ENCODE measurements around the gene SKAP1. TPM values are rescaled to one million over a fixed set of nuclear protein-coding genes. Genes with fewer than 3 reads are reported as not detected.
A peak's percentile ranks its signal among the peaks of the same experiment; 100 is the strongest.

SKAP1 gene
- total RNA-seq, 2 donors from 2014 or later: 136 to 138 TPM

DNA sequence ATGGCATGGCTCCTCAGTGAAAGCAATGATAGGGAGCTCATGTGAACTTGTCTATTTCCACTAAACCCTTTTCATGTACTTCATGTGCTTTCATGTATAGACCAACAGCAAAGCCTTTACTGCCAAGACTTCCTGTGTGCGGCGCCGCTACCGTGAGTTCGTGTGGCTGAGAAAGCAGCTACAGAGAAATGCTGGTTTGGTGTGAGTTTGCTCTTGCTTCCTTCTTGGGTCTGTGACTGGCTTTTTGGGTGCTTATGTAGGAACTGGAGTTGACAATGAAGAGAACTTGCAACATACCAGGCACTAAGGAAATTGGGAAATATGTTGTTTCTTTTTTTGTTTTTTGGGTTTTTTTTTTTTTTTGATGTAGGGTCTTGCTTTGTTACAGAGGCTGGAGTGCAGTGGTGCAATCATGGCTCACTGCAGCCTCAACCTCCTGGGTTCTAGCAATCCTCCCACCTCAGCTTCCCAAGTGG is 316.8 kb downstream of the SKAP1 start:
- H3K27ac Mint-ChIP-seq: peak overlapping the region; percentile 90
- H3K9me3 ChIP-seq (ENCODE audit: control insufficient read depth, low read length, poor library complexity, severe bottlenecking): no peaks in the 10 kb centered on the region
- ATAC-seq (peak; percentile 75), DNase-seq (peak in 2 of 3 donors; percentile 12 to 22)
- peak overlapping the region; percentile 39 for H3K4me3 Mint-ChIP-seq
- H3K27me3 Mint-ChIP-seq: no peaks in the 10 kb centered on the region
- peaks cover 2% of the 10 kb centered on the region for H3K36me3 Mint-ChIP-seq (ENCODE audit: low read depth)
- peaks cover 37% of the 10 kb centered on the region for H3K4me1 Mint-ChIP-seq

DNA sequence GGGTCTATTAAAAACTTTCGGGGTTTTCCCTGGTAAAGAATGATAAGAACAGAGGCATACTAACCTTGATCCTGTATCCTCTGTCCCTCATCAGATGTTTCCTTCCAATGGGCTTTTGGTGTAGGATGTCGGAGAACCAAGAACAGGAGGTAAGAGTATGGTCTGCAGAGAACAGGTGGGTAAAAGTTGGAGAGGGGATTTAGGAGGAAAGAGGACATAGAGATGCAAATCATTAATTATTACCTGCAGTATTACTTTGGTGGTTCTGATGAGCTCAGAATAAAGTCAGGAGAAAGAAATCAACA is 318.1 kb downstream of the SKAP1 start:
- no peaks in the 10 kb centered on the region for H3K9me3 ChIP-seq (ENCODE audit: control insufficient read depth, low read length, poor library complexity, severe bottlenecking)
- Mint-ChIP-seq H3K4me3 (no peak overlapping the region), H3K27ac (peak overlapping the region; percentile 90), H3K4me1 (peaks cover 48% of the 10 kb centered on the region), H3K36me3 (ENCODE audit: low read depth) (peaks cover 2% of the 10 kb centered on the region), H3K27me3 (no peaks in the 10 kb centered on the region)
- DNase-seq: no peak
- no peak for ATAC-seq

DNA sequence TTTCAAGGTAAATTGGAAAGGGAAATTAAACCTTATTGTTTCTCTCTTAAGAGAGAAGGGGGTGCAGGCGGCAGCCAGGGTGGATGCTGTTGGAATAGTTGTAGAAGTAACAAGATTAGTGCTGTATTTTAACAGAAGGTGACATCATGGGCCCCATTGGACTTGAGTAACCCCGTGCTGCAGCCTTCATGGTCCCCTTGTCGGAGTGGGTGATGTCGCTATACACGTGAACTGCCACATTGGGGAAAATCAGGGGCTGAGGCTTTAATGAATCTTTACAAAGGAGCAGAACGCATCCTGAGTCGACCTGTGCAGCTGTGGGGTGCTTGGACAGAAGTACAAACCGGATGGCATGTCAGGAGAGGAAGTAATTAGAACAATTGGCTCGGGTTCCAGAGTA is 319.3 kb downstream of the SKAP1 start:
- Mint-ChIP-seq H3K4me1 (peaks cover 48% of the 10 kb centered on the region), H3K36me3 (ENCODE audit: low read depth) (peaks cover 2% of the 10 kb centered on the region), H3K27ac (peak overlapping the region; percentile 90), H3K4me3 (peak overlapping the region; percentile 66), H3K27me3 (no peaks in the 10 kb centered on the region)
- DNase-seq (no peak), ATAC-seq (no peak)
- no peaks in the 10 kb centered on the region for H3K9me3 ChIP-seq (ENCODE audit: control insufficient read depth, low read length, poor library complexity, severe bottlenecking)

DNA sequence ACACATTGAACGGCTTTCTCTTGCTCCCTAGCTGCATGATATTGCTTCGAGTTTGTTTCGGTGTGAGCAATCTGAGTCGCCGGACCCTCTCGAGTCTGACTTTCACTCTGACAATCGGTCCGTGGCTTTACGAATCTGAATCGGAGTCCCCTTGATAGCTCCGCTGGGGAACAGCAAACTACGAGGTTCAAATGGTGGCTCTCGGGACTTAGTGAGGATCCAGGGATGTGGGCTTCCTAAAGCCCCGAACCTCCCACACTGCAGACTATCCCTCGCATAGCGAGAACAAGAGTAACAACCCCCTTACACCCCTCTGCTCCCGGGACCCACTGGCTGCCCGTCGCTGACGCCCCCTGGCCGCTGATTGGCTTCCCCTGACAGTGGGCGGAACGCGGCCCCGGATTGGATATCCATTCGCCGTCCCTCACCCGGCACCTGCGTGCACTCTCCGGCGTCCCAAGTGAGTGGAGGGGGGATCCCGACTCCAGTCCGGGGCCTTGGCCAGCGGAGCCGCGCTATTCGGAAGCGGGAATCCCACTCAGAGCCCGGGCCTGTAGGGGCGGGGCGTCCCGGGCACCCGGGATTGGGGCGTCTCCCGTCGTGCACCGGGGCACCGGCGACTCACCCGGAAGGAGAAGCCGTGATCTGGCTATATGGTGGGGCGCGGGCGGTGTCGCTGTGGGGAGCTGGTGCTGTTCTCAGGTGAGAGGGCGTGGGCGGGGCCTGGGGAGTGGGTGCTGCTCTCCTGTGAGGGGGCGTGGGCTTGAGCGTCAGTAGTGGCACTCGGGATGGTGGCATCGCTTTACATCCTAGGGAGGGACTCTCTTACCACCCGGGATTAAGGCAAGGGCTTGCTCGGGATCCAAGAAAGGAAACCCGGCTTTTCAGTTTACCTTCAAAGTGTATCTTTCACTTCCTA is 322.6 kb downstream of the SKAP1 start, which contains the start of gene SNX11:
SNX11 (plus strand) TSS at position 630 of the 919 bp plus-strand sequence. CDS start 4,278 bp downstream, outside the sequence.
- Mint-ChIP-seq H3K4me3 (peak within 1 kb of the TSS; percentile 96), H3K36me3 (ENCODE audit: low read depth) (peaks cover 4% of the 10 kb centered on the region), H3K27ac (peak within 1 kb of the TSS; percentile 96), H3K27me3 (no peaks in the 10 kb centered on the region), H3K4me1 (peaks cover 49% of the 10 kb centered on the region)
- peak; percentile 93 for ATAC-seq
- peak; percentile 88 to 97 (median 96) for DNase-seq
- no peaks in the 10 kb centered on the region for H3K9me3 ChIP-seq (ENCODE audit: control insufficient read depth, low read length, poor library complexity, severe bottlenecking)

- H3K4me1 Mint-ChIP-seq: peaks cover 43% of the 10 kb centered on the region
- H3K4me3 Mint-ChIP-seq: peak overlapping the region; percentile 96
- DNase-seq (no peak), ATAC-seq (no peak)
- no peaks in the 10 kb centered on the region for H3K27me3 Mint-ChIP-seq
- peak overlapping the region; percentile 96 for H3K27ac Mint-ChIP-seq
- peaks cover 2% of the 10 kb centered on the region for H3K36me3 Mint-ChIP-seq (ENCODE audit: low read depth)
- H3K9me3 ChIP-seq (ENCODE audit: control insufficient read depth, low read length, poor library complexity, severe bottlenecking): no peaks in the 10 kb centered on the region
Measured at GRCh38 chr17:48106802-48107136, 323.2 kb downstream of the SKAP1 start.

DNA sequence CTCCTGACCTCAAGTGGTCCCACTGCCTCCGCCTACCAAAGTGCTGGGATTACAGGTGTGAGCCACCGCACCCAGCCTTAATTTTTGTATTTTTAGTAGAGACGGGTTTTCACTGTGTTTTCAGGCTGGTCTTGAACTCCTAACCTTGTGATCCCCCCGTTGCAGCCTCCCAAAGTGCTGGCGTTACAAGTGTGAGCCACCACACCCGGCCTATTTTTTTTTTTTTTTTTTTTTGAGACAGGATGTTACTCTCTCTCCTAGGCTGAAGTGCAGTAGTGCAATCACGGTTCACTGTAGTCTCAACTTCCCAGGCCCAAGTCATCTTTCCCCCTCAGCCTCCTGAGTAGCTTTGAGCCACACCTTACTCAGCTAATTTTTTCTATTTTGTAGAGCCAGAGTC is 325.6 kb downstream of the SKAP1 start:
- Mint-ChIP-seq H3K36me3 (ENCODE audit: low read depth) (peaks cover 4% of the 10 kb centered on the region), H3K4me3 (no peak overlapping the region), H3K4me1 (peaks cover 39% of the 10 kb centered on the region), H3K27ac (no peak overlapping the region), H3K27me3 (no peaks in the 10 kb centered on the region)
- DNase-seq: no peak
- H3K9me3 ChIP-seq (ENCODE audit: control insufficient read depth, low read length, poor library complexity, severe bottlenecking): no peaks in the 10 kb centered on the region
- ATAC-seq: no peak

GRCh38 chr17:48102798-48103715 is 327.0 kb downstream of the SKAP1 start:
- Mint-ChIP-seq H3K36me3 (ENCODE audit: low read depth) (peaks cover 4% of the 10 kb centered on the region), H3K4me1 (peaks cover 31% of the 10 kb centered on the region), H3K27ac (peak overlapping the region; percentile 60), H3K27me3 (no peaks in the 10 kb centered on the region), H3K4me3 (peak overlapping the region; percentile 13)
- H3K9me3 ChIP-seq (ENCODE audit: control insufficient read depth, low read length, poor library complexity, severe bottlenecking): no peaks in the 10 kb centered on the region
- ATAC-seq: no peak
- DNase-seq: no peak

- Mint-ChIP-seq H3K4me3 (peak overlapping the region; percentile 95), H3K27me3 (no peaks in the 10 kb centered on the region), H3K36me3 (ENCODE audit: low read depth) (peaks cover 4% of the 10 kb centered on the region), H3K27ac (peak overlapping the region; percentile 56), H3K4me1 (peaks cover 24% of the 10 kb centered on the region)
- ATAC-seq: no peak
- H3K9me3 ChIP-seq (ENCODE audit: control insufficient read depth, low read length, poor library complexity, severe bottlenecking): no peaks in the 10 kb centered on the region
- no peak for DNase-seq
Measured at GRCh38 chr17:48102043-48102750, 327.8 kb downstream of the SKAP1 start.

DNA sequence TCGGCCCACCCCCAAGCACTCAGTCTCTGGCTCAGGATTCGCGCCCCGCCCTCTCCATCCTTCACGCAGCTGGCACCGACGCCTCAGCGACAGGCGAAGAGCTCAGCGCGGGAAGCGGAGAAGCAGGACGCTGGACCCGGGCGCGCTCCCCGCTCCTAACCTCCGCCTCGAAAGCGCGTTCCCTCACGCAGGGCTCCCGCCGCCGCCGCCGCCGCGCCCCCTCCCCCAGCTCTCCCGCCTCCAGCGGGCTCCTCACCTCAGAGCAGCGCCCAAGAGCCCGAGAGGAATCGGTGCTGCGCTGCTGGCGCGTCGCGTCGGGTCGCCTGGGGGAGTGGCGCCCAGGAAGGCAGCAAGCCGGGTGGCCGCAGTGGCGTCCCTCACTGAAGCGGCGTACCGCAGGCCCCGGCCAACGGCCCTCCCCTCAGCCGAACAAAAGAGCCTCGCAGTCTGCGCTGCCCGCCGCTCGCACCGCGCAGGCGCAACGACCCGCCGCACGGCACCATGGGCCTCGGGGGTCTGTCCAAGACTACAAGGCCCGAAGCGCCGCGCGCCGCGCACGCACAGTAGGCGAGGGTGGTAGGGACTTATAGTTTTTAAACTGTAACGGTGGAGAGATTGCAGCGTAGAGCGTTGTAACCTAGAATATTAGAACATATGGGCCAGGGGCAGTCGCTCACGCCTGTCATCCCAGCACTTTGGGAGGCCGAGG is 328.8 kb downstream of the SKAP1 start, which contains the start of gene CBX1:
CBX1 (minus strand) TSS at position 467 of the 709 bp plus-strand sequence. CDS start 24,474 bp downstream, outside the sequence.
- H3K27me3 Mint-ChIP-seq: no peaks in the 10 kb centered on the region
- DNase-seq (peak; percentile 86 to 93 (median 88)), ATAC-seq (peak; percentile 97)
- H3K4me3 Mint-ChIP-seq: peak within 1 kb of the TSS; percentile 95
- peaks cover 22% of the 10 kb centered on the region for H3K4me1 Mint-ChIP-seq
- H3K9me3 ChIP-seq (ENCODE audit: control insufficient read depth, low read length, poor library complexity, severe bottlenecking): no peaks in the 10 kb centered on the region
- peak within 1 kb of the TSS; percentile 56 for H3K27ac Mint-ChIP-seq
- H3K36me3 Mint-ChIP-seq (ENCODE audit: low read depth): peaks cover 4% of the 10 kb centered on the region

DNA sequence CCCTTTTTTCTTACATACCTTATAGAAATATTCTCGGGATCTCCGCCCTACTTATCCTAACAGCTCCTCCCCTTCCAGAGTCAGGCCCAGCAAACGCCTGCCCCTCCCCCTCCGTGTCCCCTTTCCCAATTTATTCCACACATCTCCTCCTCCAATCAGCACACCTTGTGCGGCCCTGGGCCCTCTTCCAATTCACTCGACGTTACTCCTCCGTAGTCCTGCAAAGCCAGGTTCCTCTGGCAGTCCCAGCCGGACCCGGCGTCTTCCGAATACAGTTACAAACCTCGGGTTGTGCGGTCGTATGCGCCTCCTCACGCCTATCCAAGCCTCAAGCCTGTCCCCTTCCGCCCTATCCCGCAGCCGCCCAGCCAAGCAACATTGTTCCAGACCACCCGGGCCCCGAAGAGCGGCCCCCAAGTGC is 329.4 kb downstream of the SKAP1 start:
- H3K4me3 Mint-ChIP-seq: peak overlapping the region; percentile 95
- H3K4me1 Mint-ChIP-seq: peaks cover 22% of the 10 kb centered on the region

GRCh38 chr17:48100160-48100559 is 329.9 kb downstream of the SKAP1 start:
- peak overlapping the region; percentile 95 for H3K4me3 Mint-ChIP-seq
- no peaks in the 10 kb centered on the region for H3K9me3 ChIP-seq (ENCODE audit: control insufficient read depth, low read length, poor library complexity, severe bottlenecking)
- peaks cover 22% of the 10 kb centered on the region for H3K4me1 Mint-ChIP-seq
- peaks cover 4% of the 10 kb centered on the region for H3K36me3 Mint-ChIP-seq (ENCODE audit: low read depth)
- no peaks in the 10 kb centered on the region for H3K27me3 Mint-ChIP-seq
- ATAC-seq: no peak
- H3K27ac Mint-ChIP-seq: no peak overlapping the region
- no peak for DNase-seq

More for the DNA sequence above, 329.4 kb downstream of the SKAP1 start:
- DNase-seq: no peak
- H3K9me3 ChIP-seq (ENCODE audit: control insufficient read depth, low read length, poor library complexity, severe bottlenecking): no peaks in the 10 kb centered on the region
- ATAC-seq: no peak
- Mint-ChIP-seq H3K27ac (peak overlapping the region; percentile 56), H3K36me3 (ENCODE audit: low read depth) (peaks cover 4% of the 10 kb centered on the region), H3K27me3 (no peaks in the 10 kb centered on the region)

- Mint-ChIP-seq H3K4me1 (peaks cover 9% of the 10 kb centered on the region), H3K27ac (no peak overlapping the region), H3K36me3 (ENCODE audit: low read depth) (peaks cover 2% of the 10 kb centered on the region), H3K4me3 (no peak overlapping the region), H3K27me3 (no peaks in the 10 kb centered on the region)
- DNase-seq: no peak
- no peak for ATAC-seq
- H3K9me3 ChIP-seq (ENCODE audit: control insufficient read depth, low read length, poor library complexity, severe bottlenecking): no peaks in the 10 kb centered on the region
Measured at GRCh38 chr17:48095611-48096010, 334.4 kb downstream of the SKAP1 start.

Data from T-helper 17 cell (primary cell).